Astrocyte of the cerebellum (primary cell): ENCODE data around the gene EED.
A peak's percentile ranks its signal among the peaks of the same experiment; 100 is the strongest.
"Not testable (repeated sequence)": the region's sequence is repeated elsewhere in the genome, so short reads cannot be mapped to it uniquely, and the experiment has no call there.

Experiments used
- DNase-seq: peaks from one replicate; pipeline ENCODE4 v3.0.0-alpha.2; 2011; ENCODE audit warnings: low read depth
- H3K4me3 ChIP-seq: 2 replicates; pipeline ENCODE4 v1.5.1; 2011; ENCODE audit warnings: mild to moderate bottlenecking, low read depth, low read length, moderate library complexity
- CTCF ChIP-seq: IDR thresholded peaks from 2 replicates; pipeline ENCODE4 v1.5.1; 2012; ENCODE audit warnings: low read length, low read depth, moderate library complexity, mild to moderate bottlenecking; ENCODE audit errors: missing control alignments
- in situ Hi-C: cut with HindIII; loops from 2 replicates; pipeline ENCODE4 v1.10.0; 2017; ENCODE audit warnings: low sequenced_read_pairs

EED gene

DNA sequence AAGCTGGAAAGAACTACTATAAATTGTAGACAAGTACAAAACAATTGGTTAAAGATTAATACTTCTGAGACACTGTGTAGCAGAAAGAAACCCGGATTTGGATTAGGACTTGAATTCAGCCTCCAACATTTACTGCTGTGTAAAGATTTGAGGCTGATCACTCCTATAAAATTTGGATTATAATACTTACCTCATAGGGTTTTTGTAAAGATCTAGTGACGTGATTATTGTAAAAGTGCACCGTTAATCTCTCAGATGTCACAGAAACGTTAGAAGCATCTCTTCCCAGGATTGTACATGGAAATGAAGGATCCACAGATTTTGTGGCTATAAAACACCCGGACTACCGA lies 57.2 kb downstream of the EED start:
- in situ Hi-C loops, result no loop called here
- DNase-seq, result no peak
- no peak for TF ChIP-seq CTCF
- H3K4me3 ChIP-seq, result peak overlapping the region; percentile 92

GRCh38 chr11:86302092-86302793 lies 57.7 kb downstream of the EED start, which contains the start of gene HIKESHI:
Gene HIKESHI, plus strand, starts transcription at chr11:86302240. Its CDS starts 209 bp downstream, at chr11:86302449.
- H3K4me3 ChIP-seq, result peak within 1 kb of the TSS; percentile 92
- peak; percentile 96 for DNase-seq
- no peak for TF ChIP-seq CTCF
- in situ Hi-C loops, result no loop called here

GRCh38 chr11:86303257-86303656 lies 58.7 kb downstream of the EED start:
- no peak for TF ChIP-seq CTCF
- no peak for DNase-seq
- in situ Hi-C loops, result no loop called here
- H3K4me3 ChIP-seq, result peak overlapping the region; percentile 92

- in situ Hi-C loops, DNase-seq: not testable (repeated sequence)
Measured at GRCh38 chr11:86308710-86309109, 64.2 kb downstream of the EED start.

DNA sequence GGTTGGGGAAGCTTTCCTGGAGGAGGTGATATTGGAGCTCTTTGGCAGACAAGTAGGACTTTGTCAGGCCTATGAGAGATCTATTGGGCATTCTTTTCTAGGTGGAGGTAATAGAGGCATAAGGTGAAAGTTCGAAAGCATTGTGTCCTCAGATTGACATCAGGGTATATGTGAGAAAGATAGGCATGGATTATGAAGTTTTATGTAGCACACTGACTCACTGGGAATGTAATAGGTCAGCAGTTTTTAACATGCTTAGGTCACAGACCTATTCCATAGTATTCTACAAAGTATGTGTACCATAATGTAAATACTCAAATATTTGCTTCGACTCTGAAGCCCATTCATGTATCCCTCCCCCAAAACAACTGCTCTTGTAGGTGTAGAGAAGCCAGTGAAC lies 69.2 kb downstream of the EED start:
- no peak for TF ChIP-seq CTCF
- no peak overlapping the region for H3K4me3 ChIP-seq
- in situ Hi-C loops, result no loop called here
- no peak for DNase-seq

More at GRCh38 chr11:86308710-86309109, 64.2 kb downstream of the EED start:
- H3K4me3 ChIP-seq, result not testable (repeated sequence)

DNA sequence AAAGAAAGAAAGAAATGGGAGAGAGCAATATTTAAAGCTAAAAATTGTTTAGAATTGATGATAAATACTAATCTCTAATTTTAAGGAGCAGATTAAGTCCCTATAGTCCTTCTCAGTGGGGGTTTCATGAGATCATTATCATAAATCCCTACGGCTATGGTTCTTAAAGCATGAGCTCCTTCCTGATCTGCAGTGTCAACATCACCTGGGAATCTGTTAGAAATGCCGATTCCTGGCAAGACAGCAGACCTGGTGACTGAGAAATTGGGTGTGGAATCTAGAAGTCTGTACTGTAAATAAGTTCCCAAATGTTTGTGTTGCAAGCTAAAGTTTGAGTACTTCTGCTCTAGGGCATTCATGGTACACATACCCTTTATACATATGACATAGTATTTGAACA lies 70.1 kb downstream of the EED start:
- no peak for TF ChIP-seq CTCF
- in situ Hi-C loops, result no loop called here
- H3K4me3 ChIP-seq, result no peak overlapping the region
- DNase-seq, result no peak
